Activated T-helper 17 cell treated with anti-CD3 and anti-CD28 coated beads, Interleukin-2, amount 50 U/mL, for 72 hours (primary cell): ENCODE results near the gene AJUBA. TPM values are rescaled to one million over a fixed set of nuclear protein-coding genes. Genes with fewer than 3 reads are reported as not detected.
A peak's percentile ranks its signal among the peaks of the same experiment; 100 is the strongest.
"Not testable (repeated sequence)": the region's sequence is repeated elsewhere in the genome, so short reads cannot be mapped to it uniquely, and the experiment has no call there.

Source experiments
- ATAC-seq: fragments of 150-1000 bp; cut with Tn5 transposase; replicated peaks from 2 replicates; pipeline ENCODE4 v1.10.0; 2021; ENCODE audit warnings: mild to moderate bottlenecking, moderate library complexity
- H3K27ac Mint-ChIP-seq: one replicate; pipeline ENCODE4 v1.8.0; 2022; ENCODE audit warnings: mixed read lengths
- H3K27me3 Mint-ChIP-seq: one replicate; pipeline ENCODE4 v1.8.0; 2022; ENCODE audit warnings: mixed read lengths
- H3K36me3 Mint-ChIP-seq: one replicate; pipeline ENCODE4 v1.8.0; 2022; ENCODE audit warnings: low read depth, mild to moderate bottlenecking, mixed read lengths
- H3K4me1 Mint-ChIP-seq: one replicate; pipeline ENCODE4 v1.8.0; 2022; ENCODE audit warnings: mixed read lengths
- H3K4me3 Mint-ChIP-seq: one replicate; pipeline ENCODE4 v1.8.0; 2022; ENCODE audit warnings: mild to moderate bottlenecking, mixed read lengths
- H3K9me3 Mint-ChIP-seq: one replicate; pipeline ENCODE4 v1.8.0; 2022; ENCODE audit warnings: mixed read lengths
- total RNA-seq, 2 donors: library from RNA; stranded (reverse); gene quantifications; one replicate each; pipeline ENCODE4 v1.2.3, GENCODE V29; 2022

AJUBA gene
- total RNA-seq, 2 donors from 2014 or later, result 1.1 to 7.5 TPM

DNA sequence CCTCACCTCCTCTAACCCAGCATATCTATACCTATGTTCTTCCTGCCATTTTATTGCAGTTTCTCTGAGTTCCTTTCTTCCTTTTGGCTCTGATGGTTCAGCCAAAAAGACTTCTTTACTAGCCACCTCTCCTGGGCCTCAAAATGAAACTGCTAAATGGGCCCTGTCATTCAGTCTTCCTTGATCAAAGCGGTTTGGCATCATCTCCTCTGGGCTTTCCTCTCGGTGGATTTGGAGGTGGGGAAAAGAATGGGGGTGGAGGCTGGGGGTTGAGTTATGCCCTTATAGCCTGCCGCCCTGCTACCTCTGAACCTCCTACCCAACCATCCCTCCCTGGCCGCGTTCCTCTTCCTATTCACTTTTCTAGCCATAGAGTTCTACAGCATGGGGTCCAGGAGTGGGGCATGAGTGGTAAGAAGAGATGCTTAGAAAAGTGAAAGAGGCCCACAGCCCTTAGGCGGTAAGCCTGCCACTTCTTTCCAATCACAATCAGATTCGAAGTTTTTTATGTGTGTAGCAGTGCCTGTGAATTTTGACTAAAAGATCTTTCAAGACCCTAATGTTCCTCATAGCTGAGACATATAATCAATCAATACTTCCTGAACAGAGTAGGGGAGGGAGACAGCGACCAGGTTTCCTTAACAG lies 2.5 kb downstream of the AJUBA start:
- Mint-ChIP-seq H3K27ac (peak overlapping the region; percentile 12), H3K4me3 (peak overlapping the region; percentile 63), H3K4me1 (peaks cover 8% of the 10 kb centered on the region), H3K9me3 (no peaks in the 10 kb centered on the region), H3K27me3 (no peaks in the 10 kb centered on the region), H3K36me3 (no peaks in the 10 kb centered on the region)
- ATAC-seq, result no peak

DNA sequence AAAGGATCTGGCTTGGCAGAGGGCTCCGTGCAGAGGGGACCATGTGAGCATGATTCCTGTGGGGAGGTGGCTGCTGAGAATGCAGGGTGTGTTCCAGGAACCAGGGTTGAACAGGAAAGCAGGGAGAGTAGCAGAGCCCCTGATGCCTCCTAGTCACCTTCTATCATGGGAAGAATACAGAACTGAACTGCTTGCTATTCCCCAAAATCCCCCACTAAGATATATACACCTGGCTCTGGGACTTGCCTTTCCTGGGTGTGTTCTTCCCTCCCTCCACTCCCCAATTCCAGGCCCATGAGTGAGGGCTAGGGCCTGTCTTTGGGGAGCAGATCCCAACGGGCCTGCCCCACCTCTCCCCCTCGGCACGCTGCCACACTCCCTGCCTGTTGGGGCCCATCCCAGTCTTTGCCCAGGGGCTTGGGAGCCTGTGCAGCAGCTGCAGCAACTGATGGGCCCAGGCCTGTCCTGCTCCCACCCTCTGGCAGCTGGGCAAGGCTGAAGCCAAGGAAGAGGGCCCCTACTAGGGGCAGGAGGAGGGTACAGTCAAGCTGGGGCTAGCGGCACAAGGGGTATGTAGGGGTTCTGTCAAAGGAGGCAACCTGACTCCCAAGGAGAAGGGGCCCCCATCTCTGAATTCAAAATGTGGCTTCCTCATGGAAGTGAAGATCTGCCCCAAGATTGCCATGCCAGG lies 3.2 kb downstream of the AJUBA start:
- Mint-ChIP-seq H3K27ac (no peak overlapping the region), H3K4me3 (peak overlapping the region; percentile 63), H3K4me1 (peaks cover 8% of the 10 kb centered on the region), H3K27me3 (no peaks in the 10 kb centered on the region), H3K9me3 (no peaks in the 10 kb centered on the region), H3K36me3 (no peaks in the 10 kb centered on the region)
- ATAC-seq, result no peak

- Mint-ChIP-seq H3K4me1 (peaks cover 8% of the 10 kb centered on the region), H3K4me3 (no peak overlapping the region), H3K36me3 (no peaks in the 10 kb centered on the region), H3K27me3 (no peaks in the 10 kb centered on the region), H3K27ac (no peak overlapping the region), H3K9me3 (no peaks in the 10 kb centered on the region)
- ATAC-seq, result no peak
Measured at GRCh38 chr14:22978487-22978837, 3.9 kb downstream of the AJUBA start.

DNA sequence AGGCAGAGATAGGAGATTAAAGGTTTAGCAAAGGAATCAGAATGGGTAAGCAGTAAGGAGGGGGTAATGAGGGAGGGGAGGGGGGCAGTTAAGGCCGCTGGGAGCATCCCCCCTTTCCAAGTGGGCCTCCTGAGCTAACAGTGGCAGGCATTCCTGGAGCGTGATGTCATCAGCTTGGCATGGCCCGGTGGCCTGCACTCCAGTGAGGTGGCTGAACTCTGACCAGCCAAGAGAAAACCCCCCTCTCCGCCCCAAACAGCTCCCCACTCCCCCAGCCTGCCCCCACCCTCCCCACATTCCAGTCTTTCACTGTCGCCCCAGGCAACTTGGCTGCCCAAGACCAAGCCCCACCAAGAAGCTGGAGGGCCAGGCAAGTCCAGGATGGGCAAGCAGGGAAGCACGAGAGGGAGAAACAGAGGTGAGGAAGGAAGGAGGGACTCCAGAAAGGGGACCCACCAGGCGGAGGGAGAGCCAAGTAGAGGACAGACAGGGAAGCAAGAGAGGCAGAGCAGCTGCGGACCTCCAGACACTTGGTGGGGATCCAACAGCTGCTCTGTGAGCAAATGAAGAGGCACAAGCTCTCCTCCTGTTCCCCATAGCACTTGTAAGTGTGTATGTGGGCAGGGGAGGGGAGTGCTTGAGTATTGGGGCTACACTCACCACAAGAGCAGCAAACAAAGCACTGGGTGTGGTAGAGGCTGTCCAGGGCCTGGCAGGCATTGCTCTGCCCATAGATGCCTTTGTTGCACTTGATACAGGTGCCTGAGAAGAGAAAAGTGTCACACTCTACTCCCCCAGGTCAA lies 4.5 kb downstream of the AJUBA start:
- Mint-ChIP-seq H3K27ac (peak overlapping the region; percentile 46), H3K4me3 (no peak overlapping the region), H3K27me3 (no peaks in the 10 kb centered on the region), H3K36me3 (no peaks in the 10 kb centered on the region), H3K9me3 (no peaks in the 10 kb centered on the region), H3K4me1 (peaks cover 8% of the 10 kb centered on the region)
- no peak for ATAC-seq

DNA sequence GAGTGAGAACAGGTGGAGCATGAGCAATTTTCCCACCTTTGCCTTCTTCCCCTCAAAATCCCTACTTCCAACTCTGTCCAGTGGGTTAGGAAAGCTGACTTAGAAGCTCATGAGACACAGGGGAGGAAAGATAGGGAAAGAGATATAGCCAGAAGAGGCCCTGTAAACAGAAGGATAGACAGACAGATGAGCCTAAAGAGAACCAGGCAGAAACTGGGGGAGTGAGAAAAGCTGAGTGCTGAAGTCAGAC lies 5.0 kb downstream of the AJUBA start:
- H3K27ac Mint-ChIP-seq, result peak overlapping the region; percentile 46
- no peaks in the 10 kb centered on the region for H3K9me3 Mint-ChIP-seq
- no peaks in the 10 kb centered on the region for H3K36me3 Mint-ChIP-seq
- H3K4me3 Mint-ChIP-seq, result no peak overlapping the region
- no peaks in the 10 kb centered on the region for H3K27me3 Mint-ChIP-seq
- peaks cover 8% of the 10 kb centered on the region for H3K4me1 Mint-ChIP-seq
- no peak for ATAC-seq

GRCh38 chr14:22976620-22977433 lies 5.5 kb downstream of the AJUBA start:
- no peaks in the 10 kb centered on the region for H3K9me3 Mint-ChIP-seq
- no peak for ATAC-seq
- no peak overlapping the region for H3K4me3 Mint-ChIP-seq
- no peaks in the 10 kb centered on the region for H3K36me3 Mint-ChIP-seq
- peaks cover 8% of the 10 kb centered on the region for H3K4me1 Mint-ChIP-seq
- peak overlapping the region; percentile 46 for H3K27ac Mint-ChIP-seq
- no peaks in the 10 kb centered on the region for H3K27me3 Mint-ChIP-seq

DNA sequence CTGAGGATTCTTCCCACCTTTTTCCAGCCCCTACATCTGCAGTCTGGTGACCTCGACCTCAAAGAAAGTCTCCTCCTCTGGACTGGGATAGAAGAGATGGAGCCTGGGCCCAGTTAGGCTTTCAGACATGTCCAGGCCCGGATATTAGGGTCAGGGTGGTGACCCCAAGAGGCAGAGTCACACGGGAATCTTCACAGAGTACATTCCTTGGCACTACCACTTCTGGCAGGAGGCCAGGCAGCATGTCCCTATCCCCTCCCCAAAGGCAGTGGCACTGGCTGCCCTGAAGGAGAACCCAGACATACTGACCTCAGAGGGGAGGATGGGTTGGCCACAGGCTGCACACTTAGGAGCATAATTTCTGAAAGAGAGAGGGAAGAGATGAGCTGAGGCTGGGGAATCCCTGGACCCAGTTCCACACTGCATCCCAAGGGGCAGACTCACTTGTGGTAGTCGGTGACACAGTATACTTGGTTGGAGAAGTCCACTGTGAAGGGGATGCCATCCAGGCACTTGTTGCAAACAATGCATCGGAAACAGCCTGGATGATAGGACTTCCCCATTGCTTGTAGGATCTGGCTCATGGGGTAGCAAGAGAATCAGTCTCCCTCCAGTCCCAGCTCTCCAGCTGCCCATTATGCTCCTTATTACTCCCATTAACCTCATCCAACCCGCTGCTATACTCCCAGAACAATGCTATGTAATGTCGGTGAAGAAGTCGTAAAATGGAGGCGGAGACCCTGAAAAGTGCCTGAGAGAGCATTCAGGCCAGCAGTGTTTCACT lies 7.6 kb downstream of the AJUBA start:
- no peaks in the 10 kb centered on the region for H3K27me3 Mint-ChIP-seq
- no peak overlapping the region for H3K4me3 Mint-ChIP-seq
- H3K4me1 Mint-ChIP-seq, result peaks cover 3% of the 10 kb centered on the region
- H3K9me3 Mint-ChIP-seq, result no peaks in the 10 kb centered on the region
- ATAC-seq, result no peak
- no peaks in the 10 kb centered on the region for H3K36me3 Mint-ChIP-seq
- no peak overlapping the region for H3K27ac Mint-ChIP-seq

- H3K36me3 Mint-ChIP-seq, result no peaks in the 10 kb centered on the region
- no peaks in the 10 kb centered on the region for H3K4me1 Mint-ChIP-seq
- peak; percentile 58 for ATAC-seq
- no peak overlapping the region for H3K27ac Mint-ChIP-seq
- H3K9me3 Mint-ChIP-seq, result no peaks in the 10 kb centered on the region
- H3K4me3 Mint-ChIP-seq, result no peak overlapping the region
- H3K27me3 Mint-ChIP-seq, result no peaks in the 10 kb centered on the region
Measured at GRCh38 chr14:22973217-22974032, 8.9 kb downstream of the AJUBA start.

GRCh38 chr14:22972313-22972930 lies 9.9 kb downstream of the AJUBA start:
- no peak overlapping the region for H3K4me3 Mint-ChIP-seq
- H3K36me3 Mint-ChIP-seq, result no peaks in the 10 kb centered on the region
- H3K9me3 Mint-ChIP-seq, result no peaks in the 10 kb centered on the region
- no peak overlapping the region for H3K27ac Mint-ChIP-seq
- ATAC-seq, result no peak
- H3K27me3 Mint-ChIP-seq, result no peaks in the 10 kb centered on the region
- H3K4me1 Mint-ChIP-seq, result no peaks in the 10 kb centered on the region

- no peak for ATAC-seq
- Mint-ChIP-seq H3K9me3 (no peaks in the 10 kb centered on the region), H3K4me3 (no peak overlapping the region), H3K36me3 (no peaks in the 10 kb centered on the region), H3K4me1 (no peaks in the 10 kb centered on the region), H3K27ac (no peak overlapping the region), H3K27me3 (no peaks in the 10 kb centered on the region)
Measured at GRCh38 chr14:22971152-22971551, 11.2 kb downstream of the AJUBA start.

GRCh38 chr14:22966783-22967269 lies 15.5 kb downstream of the AJUBA start:
- H3K27ac Mint-ChIP-seq, result no peak overlapping the region
- H3K27me3 Mint-ChIP-seq, result no peaks in the 10 kb centered on the region
- no peak overlapping the region for H3K4me3 Mint-ChIP-seq
- no peaks in the 10 kb centered on the region for H3K4me1 Mint-ChIP-seq
- H3K9me3 Mint-ChIP-seq, result no peaks in the 10 kb centered on the region
- no peaks in the 10 kb centered on the region for H3K36me3 Mint-ChIP-seq
- ATAC-seq, result no peak

DNA sequence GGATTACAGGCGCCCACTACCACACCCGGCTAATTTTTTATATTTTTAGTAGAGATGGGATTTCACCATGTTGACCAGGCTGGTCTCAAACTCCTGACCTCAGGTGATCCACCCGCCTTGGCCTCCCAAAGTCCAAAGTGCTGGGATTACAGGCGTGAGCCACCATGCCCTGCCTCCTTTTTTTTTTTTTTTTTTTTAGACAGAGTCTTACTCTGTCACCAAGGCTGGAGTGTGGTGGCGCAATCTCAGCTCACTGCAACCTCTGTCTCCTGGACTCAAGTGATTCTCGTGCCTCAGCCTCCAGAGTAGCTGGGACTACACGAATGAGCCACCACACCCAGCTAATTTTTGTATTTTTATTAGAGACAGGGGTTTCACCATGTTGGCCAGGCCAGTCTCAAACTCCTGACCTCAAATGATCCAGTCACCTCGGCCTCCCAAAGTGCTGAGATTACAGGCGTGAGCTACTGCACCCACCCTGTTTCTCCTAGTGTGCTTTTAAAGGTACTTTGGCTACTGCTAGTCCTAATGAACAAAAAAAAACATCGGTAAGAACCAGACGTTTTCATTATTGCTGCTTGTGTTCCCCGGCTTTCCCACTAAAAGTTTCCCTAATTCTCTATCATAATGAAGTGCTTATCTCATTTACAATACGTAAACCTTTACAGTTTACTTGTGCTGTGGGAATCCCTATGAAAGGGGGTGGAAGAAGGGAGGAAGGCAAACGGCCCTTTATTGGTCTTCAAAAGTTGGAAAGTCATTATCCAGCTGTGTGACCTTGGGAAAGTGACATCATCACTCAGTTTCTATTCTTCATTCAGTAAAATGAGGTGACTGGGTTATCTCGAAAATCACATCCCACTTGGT lies 16.2 kb downstream of the AJUBA start:
- H3K27me3 Mint-ChIP-seq, H3K9me3 Mint-ChIP-seq, H3K36me3 Mint-ChIP-seq, H3K27ac Mint-ChIP-seq, ATAC-seq, H3K4me1 Mint-ChIP-seq, H3K4me3 Mint-ChIP-seq: not testable (repeated sequence)
